ENCODE measurements around the gene TSHR. TPM values are rescaled to one million over a fixed set of nuclear protein-coding genes. Genes with fewer than 3 reads are reported as not detected.
"Not testable (repeated sequence)": the region's sequence is repeated elsewhere in the genome, so short reads cannot be mapped to it uniquely, and the experiment has no call there.

Gene TSHR
- total RNA-seq, 4 donors from 2014 or later = 0.37 to 2.4 (median 0.85) TPM

- in situ Hi-C loops (cut with MboI; ENCODE audit: low pct_ligation_motif_present in 1 of 4, low pct_unique_long_range_greater_than_20kb in 1 of 4, low sequenced_read_pairs in 3 of 4) (no loop called here), intact Hi-C loops (cut with DNase I; ENCODE audit: low total_unique reads) (no loop called here)
- H3K9me3 ChIP-seq = no peaks in the 10 kb centered on the region
- H3K27me3 ChIP-seq = no peaks in the 10 kb centered on the region
- H3K4me1 ChIP-seq = no peaks in the 10 kb centered on the region
- 29 to 43% methylated on average over 1 of the region's 1 CpG for WGBS, 2 donors (ENCODE audit: low coverage in 1 of 2)
- H3K4me3 ChIP-seq = no peak overlapping the region
- DNase-seq = no peak
- no peaks in the 10 kb centered on the region for H3K36me3 ChIP-seq
- TF ChIP-seq POLR2AphosphoS5 (IDR thresholded peaks at IDR 0.05) = no peak
- H3K27ac ChIP-seq = no peak overlapping the region
Observed at GRCh38 chr14:81018684-81019083, 63.3 kb downstream of the TSHR start.

GRCh38 chr14:81019113-81019512 is 63.7 kb downstream of the TSHR start:
- in situ Hi-C loops (cut with MboI; ENCODE audit: low pct_ligation_motif_present in 1 of 4, low pct_unique_long_range_greater_than_20kb in 1 of 4, low sequenced_read_pairs in 3 of 4); DNase-seq; H3K4me1 ChIP-seq; intact Hi-C loops (cut with DNase I; ENCODE audit: low total_unique reads); H3K27ac ChIP-seq; H3K4me3 ChIP-seq; H3K9me3 ChIP-seq; H3K36me3 ChIP-seq; H3K27me3 ChIP-seq: not testable (repeated sequence)
- 98 to 100% methylated on average over 2 of the region's 2 CpGs for WGBS, 2 donors (ENCODE audit: low coverage in 1 of 2)

GRCh38 chr14:81023095-81023710 is 67.8 kb downstream of the TSHR start:
- in situ Hi-C loops (cut with MboI; ENCODE audit: low pct_ligation_motif_present in 1 of 4, low pct_unique_long_range_greater_than_20kb in 1 of 4, low sequenced_read_pairs in 3 of 4) (no loop called here), intact Hi-C loops (cut with DNase I; ENCODE audit: low total_unique reads) (no loop called here)
- Histone ChIP-seq H3K27me3 (no peaks in the 10 kb centered on the region), H3K36me3 (no peaks in the 10 kb centered on the region), H3K4me3 (no peak overlapping the region), H3K9me3 (no peaks in the 10 kb centered on the region), H3K27ac (no peak overlapping the region), H3K4me1 (no peaks in the 10 kb centered on the region)
- TF ChIP-seq CTCF (IDR thresholded peaks at IDR 0.05) = no peak
- no peak for TF ChIP-seq POLR2A (IDR thresholded peaks at IDR 0.05)
- no peak for TF ChIP-seq EP300 (IDR thresholded peaks at IDR 0.05; ENCODE audit: low read depth)
- no peak for TF ChIP-seq POLR2AphosphoS5 (IDR thresholded peaks at IDR 0.05)
- no peak for DNase-seq

GRCh38 chr14:81028461-81028860 is 73.0 kb downstream of the TSHR start:
- Histone ChIP-seq H3K27ac (no peak overlapping the region), H3K9me3 (no peaks in the 10 kb centered on the region), H3K27me3 (no peaks in the 10 kb centered on the region), H3K4me1 (no peaks in the 10 kb centered on the region), H3K4me3 (no peak overlapping the region), H3K36me3 (no peaks in the 10 kb centered on the region)
- in situ Hi-C loops (cut with MboI; ENCODE audit: low pct_ligation_motif_present in 1 of 4, low pct_unique_long_range_greater_than_20kb in 1 of 4, low sequenced_read_pairs in 3 of 4) = no loop called here
- DNase-seq = no peak
- 50 to 94% methylated on average over 1 of the region's 1 CpG for WGBS, 2 donors (ENCODE audit: low coverage in 1 of 2)
- intact Hi-C loops (cut with DNase I; ENCODE audit: low total_unique reads) = no loop called here
- TF ChIP-seq EP300 (IDR thresholded peaks at IDR 0.05; ENCODE audit: low read depth) (no peak), POLR2AphosphoS5 (IDR thresholded peaks at IDR 0.05) (no peak)

DNA sequence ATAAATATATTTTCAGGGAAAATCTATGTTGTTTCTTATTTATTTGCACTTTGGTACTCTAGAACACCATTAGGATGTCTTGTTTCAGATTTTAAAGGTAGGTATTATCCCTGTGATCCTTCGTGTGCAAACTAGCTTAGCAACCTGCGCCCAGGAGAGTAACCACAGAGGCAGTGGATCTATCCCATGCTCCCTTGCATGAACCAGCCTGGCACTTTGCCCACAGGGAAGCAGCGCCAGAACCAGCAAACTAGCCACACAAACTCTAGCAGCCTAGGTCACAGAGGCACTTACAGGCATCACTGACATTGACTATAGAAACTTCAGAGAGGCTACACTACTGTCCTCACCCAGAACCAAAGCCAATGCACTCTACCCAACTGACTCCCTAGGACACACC is 76.1 kb downstream of the TSHR start:
- Histone ChIP-seq H3K4me1 (no peaks in the 10 kb centered on the region), H3K27me3 (no peaks in the 10 kb centered on the region), H3K27ac (no peak overlapping the region), H3K4me3 (no peak overlapping the region), H3K9me3 (peaks cover 0 to 7% of the 10 kb centered on the region in 2 donors), H3K36me3 (no peaks in the 10 kb centered on the region)
- intact Hi-C loops (cut with DNase I; ENCODE audit: low total_unique reads) (no loop called here), in situ Hi-C loops (cut with MboI; ENCODE audit: low pct_ligation_motif_present in 1 of 4, low pct_unique_long_range_greater_than_20kb in 1 of 4, low sequenced_read_pairs in 3 of 4) (no loop called here)
- 52 to 83% methylated on average over 1 to 3 of the region's 3 CpGs for WGBS, 2 donors (ENCODE audit: low coverage in 1 of 2)
- DNase-seq = no peak
- no peak for TF ChIP-seq POLR2A (IDR thresholded peaks at IDR 0.05)

GRCh38 chr14:81033698-81034240 is 78.3 kb downstream of the TSHR start:
- no peak for DNase-seq
- no peaks in the 10 kb centered on the region for H3K36me3 ChIP-seq
- no peaks in the 10 kb centered on the region for H3K27me3 ChIP-seq
- peaks cover 0 to 8% of the 10 kb centered on the region in 2 donors for H3K9me3 ChIP-seq
- H3K4me3 ChIP-seq = no peak overlapping the region
- no peak for TF ChIP-seq CTCF (IDR thresholded peaks at IDR 0.05)
- TF ChIP-seq POLR2AphosphoS5 (IDR thresholded peaks at IDR 0.05) = no peak
- no peak for TF ChIP-seq EP300 (IDR thresholded peaks at IDR 0.05; ENCODE audit: low read depth)
- no peak for TF ChIP-seq POLR2A (IDR thresholded peaks at IDR 0.05)
- in situ Hi-C loops (cut with MboI; ENCODE audit: low pct_ligation_motif_present in 1 of 4, low pct_unique_long_range_greater_than_20kb in 1 of 4, low sequenced_read_pairs in 3 of 4) = no loop called here
- H3K4me1 ChIP-seq = no peaks in the 10 kb centered on the region
- intact Hi-C loops (cut with DNase I; ENCODE audit: low total_unique reads) = no loop called here
- 35 to 60% methylated on average over 1 of the region's 1 CpG for WGBS, 2 donors (ENCODE audit: low coverage in 1 of 2)
- no peak overlapping the region for H3K27ac ChIP-seq
